PFSK-1 (cell line): ENCODE data around the gene GRK3.

Experiments used
- POLR2AphosphoS5 ChIP-seq: IDR thresholded peaks from 2 replicates; pipeline ENCODE4 v1.6.1; 2012; ENCODE audit warnings: low read depth, mild to moderate bottlenecking, control low read depth, low read length, moderate library complexity
- REST ChIP-seq, 2 experiments: IDR thresholded peaks; 2 replicates each; pipeline versions ENCODE4 v1.6.1 to v1.8.0; 2011 to 2012; ENCODE audit warnings: low read depth in 2 of 2, low read length in 2 of 2, control low read depth in 1 of 2, inconsistent platforms in 1 of 2, mild to moderate bottlenecking in 1 of 2, moderate library complexity in 1 of 2; ENCODE audit not compliant: insufficient read depth in 1 of 2

- TF ChIP-seq POLR2AphosphoS5 (no peak), REST (IDR thresholded peaks at IDR 0.05; ENCODE audit: insufficient read depth in 1 of 2, low read depth in 2 of 2, low read length in 2 of 2) (no peak)
Observed at GRCh38 chr22:25645964-25646363, 81.5 kb downstream of the GRK3 start.
